GM21825 (cell line): Measurements from ENCODE around the gene PLPPR4.
"Not testable (repeated sequence)": the region's sequence is repeated elsewhere in the genome, so short reads cannot be mapped to it uniquely, and the experiment has no call there.

Source experiments
- ATAC-seq: cut with Tn5 transposase; IDR thresholded peaks from one replicate; pipeline ENCODE4 v1.9.1; 2021; ENCODE audit warnings: mild to moderate bottlenecking, moderate library complexity; ENCODE audit not compliant: unreplicated experiment

PLPPR4 gene

GRCh38 chr1:99268021-99268420 lies 3.7 kb downstream of the PLPPR4 start:
- no peak for ATAC-seq

GRCh38 chr1:99269321-99269720 lies 5.0 kb downstream of the PLPPR4 start:
- no peak for ATAC-seq

GRCh38 chr1:99270646-99271045 lies 6.4 kb downstream of the PLPPR4 start:
- no peak for ATAC-seq

- no peak for ATAC-seq
Measured at GRCh38 chr1:99271249-99271648, 7.0 kb downstream of the PLPPR4 start.

- ATAC-seq: no peak
Measured at GRCh38 chr1:99277066-99277465, 12.8 kb downstream of the PLPPR4 start.

GRCh38 chr1:99279525-99279924 lies 15.2 kb downstream of the PLPPR4 start:
- ATAC-seq: no peak

GRCh38 chr1:99281105-99281504 lies 16.8 kb downstream of the PLPPR4 start:
- ATAC-seq: no peak

GRCh38 chr1:99282536-99282935 lies 18.2 kb downstream of the PLPPR4 start:
- ATAC-seq: no peak

- not testable (repeated sequence) for ATAC-seq
Measured at GRCh38 chr1:99283521-99283920, 19.2 kb downstream of the PLPPR4 start.

- ATAC-seq: no peak
Measured at GRCh38 chr1:99292886-99293285, 28.6 kb downstream of the PLPPR4 start.

GRCh38 chr1:99297923-99298322 lies 33.6 kb downstream of the PLPPR4 start:
- no peak for ATAC-seq

- ATAC-seq: no peak
Measured at GRCh38 chr1:99304725-99305282, 40.5 kb downstream of the PLPPR4 start.

GRCh38 chr1:99305626-99306025 lies 41.3 kb downstream of the PLPPR4 start:
- no peak for ATAC-seq

- ATAC-seq: no peak
Measured at GRCh38 chr1:99306056-99306455, 41.8 kb downstream of the PLPPR4 start.

GRCh38 chr1:99306644-99307043 lies 42.4 kb downstream of the PLPPR4 start:
- no peak for ATAC-seq

GRCh38 chr1:99315305-99315704 lies 51.0 kb downstream of the PLPPR4 start:
- no peak for ATAC-seq

GRCh38 chr1:99326215-99326949 lies 62.1 kb downstream of the PLPPR4 start:
- no peak for ATAC-seq

GRCh38 chr1:99327357-99327756 lies 63.1 kb downstream of the PLPPR4 start:
- ATAC-seq: no peak

GRCh38 chr1:99328171-99328570 lies 63.9 kb downstream of the PLPPR4 start:
- no peak for ATAC-seq

- ATAC-seq: no peak
Measured at GRCh38 chr1:99331083-99331482, 66.8 kb downstream of the PLPPR4 start.

GRCh38 chr1:99331636-99332035 lies 67.3 kb downstream of the PLPPR4 start:
- ATAC-seq: no peak

GRCh38 chr1:99332561-99332960 lies 68.3 kb downstream of the PLPPR4 start:
- no peak for ATAC-seq

- no peak for ATAC-seq
Measured at GRCh38 chr1:99334991-99335390, 70.7 kb downstream of the PLPPR4 start.
